ENCODE measurements around the gene NSFL1C. TPM values are rescaled to one million over a fixed set of nuclear protein-coding genes. Genes with fewer than 3 reads are reported as not detected.

NSFL1C gene
- total and polyA plus RNA-seq, 8 donors = 23.7 to 43.8 (median 32.7) TPM

DNA sequence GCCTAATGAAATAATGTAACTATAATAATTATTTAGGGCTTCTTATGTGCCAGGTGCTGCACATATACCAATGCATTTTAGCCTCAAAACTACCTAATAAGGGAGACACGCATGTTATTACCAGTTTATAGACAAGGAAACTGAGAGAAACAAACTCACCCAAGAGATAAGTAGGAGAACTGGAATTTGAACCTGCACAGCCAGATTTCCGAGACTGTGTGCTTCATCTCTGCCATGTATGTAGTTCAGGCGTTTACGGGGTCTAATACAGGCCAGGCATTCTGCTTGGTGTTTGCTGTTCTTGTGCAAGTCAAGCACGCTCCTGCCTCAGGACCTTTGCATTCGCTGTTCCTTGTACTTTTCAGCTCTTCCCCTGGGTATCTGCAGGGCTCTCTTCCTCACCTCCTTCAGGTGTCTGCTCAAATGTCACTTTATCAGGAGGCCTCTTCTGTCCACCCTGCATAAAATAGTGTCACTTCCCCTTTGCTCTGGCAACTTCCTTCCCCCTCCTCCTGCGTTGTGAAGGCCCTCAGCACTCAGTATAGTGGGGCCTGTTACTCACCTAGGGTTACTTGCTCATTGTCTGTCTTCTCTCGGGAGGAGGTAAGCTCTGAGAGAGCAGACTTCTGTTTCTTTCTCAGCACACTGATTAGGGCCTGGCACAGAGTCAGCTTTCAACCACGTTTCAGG is 6.1 kb upstream of the NSFL1C start:
- ATAC-seq = no peak
- H3K27ac ChIP-seq = no peak overlapping the region

DNA sequence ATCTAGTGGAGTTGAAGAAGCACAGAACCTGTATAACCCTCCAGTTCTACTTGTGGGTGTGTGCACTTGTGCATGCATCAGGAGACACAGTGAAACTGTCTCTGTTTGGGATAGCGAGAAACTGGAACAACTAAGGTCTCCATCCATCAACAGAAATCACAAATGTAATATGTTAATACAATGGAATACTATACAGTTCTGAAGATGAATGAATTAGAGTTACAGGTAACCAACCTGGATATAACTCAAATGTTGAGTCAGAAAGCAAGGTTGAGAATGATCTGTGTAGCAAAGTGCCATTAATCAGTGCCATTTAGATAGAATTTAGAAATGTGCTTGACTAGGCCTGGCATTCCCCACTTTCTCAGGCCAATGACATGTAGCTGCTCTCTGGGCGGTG is 4.6 kb upstream of the NSFL1C start:
- ATAC-seq = no peak
- H3K27me3 ChIP-seq = no peaks in the 10 kb centered on the region
- H3K27ac ChIP-seq = no peak overlapping the region
- intact Hi-C loops (cut with DNase I) = no loop called here
- FAIRE-seq = no peak
- DNase-seq = no peak
- TF ChIP-seq, protein P1, sequence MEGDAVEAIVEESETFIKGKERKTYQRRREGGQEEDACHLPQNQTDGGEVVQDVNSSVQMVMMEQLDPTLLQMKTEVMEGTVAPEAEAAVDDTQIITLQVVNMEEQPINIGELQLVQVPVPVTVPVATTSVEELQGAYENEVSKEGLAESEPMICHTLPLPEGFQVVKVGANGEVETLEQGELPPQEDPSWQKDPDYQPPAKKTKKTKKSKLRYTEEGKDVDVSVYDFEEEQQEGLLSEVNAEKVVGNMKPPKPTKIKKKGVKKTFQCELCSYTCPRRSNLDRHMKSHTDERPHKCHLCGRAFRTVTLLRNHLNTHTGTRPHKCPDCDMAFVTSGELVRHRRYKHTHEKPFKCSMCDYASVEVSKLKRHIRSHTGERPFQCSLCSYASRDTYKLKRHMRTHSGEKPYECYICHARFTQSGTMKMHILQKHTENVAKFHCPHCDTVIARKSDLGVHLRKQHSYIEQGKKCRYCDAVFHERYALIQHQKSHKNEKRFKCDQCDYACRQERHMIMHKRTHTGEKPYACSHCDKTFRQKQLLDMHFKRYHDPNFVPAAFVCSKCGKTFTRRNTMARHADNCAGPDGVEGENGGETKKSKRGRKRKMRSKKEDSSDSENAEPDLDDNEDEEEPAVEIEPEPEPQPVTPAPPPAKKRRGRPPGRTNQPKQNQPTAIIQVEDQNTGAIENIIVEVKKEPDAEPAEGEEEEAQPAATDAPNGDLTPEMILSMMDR (IDR thresholded peaks at IDR 0.05) = no peak
- H3K9me3 ChIP-seq = no peaks in the 10 kb centered on the region
- H3K36me3 ChIP-seq = no peaks in the 10 kb centered on the region
- no peak overlapping the region for H3K4me3 ChIP-seq
- peaks cover 26 to 35% (median 29%) of the 10 kb centered on the region in 3 donors for H3K4me1 ChIP-seq
- WGBS, 2 donors = 91 to 95% methylated on average over 2 of the region's 2 CpGs

More for the DNA sequence above, 6.1 kb upstream of the NSFL1C start:
- 63 to 64% methylated on average over 9 of the region's 9 CpGs for WGBS, 2 donors
- intact Hi-C loops (cut with DNase I) = no loop called here
- H3K4me1 ChIP-seq = peaks cover 18 to 29% (median 22%) of the 10 kb centered on the region in 3 donors
- no peak for FAIRE-seq
- TF ChIP-seq, protein P1 (IDR thresholded peaks at IDR 0.05) = no peak
- no peaks in the 10 kb centered on the region for H3K27me3 ChIP-seq
- H3K9me3 ChIP-seq = no peaks in the 10 kb centered on the region
- H3K36me3 ChIP-seq = no peaks in the 10 kb centered on the region
- no peak for DNase-seq
- H3K4me3 ChIP-seq = no peak overlapping the region

DNA sequence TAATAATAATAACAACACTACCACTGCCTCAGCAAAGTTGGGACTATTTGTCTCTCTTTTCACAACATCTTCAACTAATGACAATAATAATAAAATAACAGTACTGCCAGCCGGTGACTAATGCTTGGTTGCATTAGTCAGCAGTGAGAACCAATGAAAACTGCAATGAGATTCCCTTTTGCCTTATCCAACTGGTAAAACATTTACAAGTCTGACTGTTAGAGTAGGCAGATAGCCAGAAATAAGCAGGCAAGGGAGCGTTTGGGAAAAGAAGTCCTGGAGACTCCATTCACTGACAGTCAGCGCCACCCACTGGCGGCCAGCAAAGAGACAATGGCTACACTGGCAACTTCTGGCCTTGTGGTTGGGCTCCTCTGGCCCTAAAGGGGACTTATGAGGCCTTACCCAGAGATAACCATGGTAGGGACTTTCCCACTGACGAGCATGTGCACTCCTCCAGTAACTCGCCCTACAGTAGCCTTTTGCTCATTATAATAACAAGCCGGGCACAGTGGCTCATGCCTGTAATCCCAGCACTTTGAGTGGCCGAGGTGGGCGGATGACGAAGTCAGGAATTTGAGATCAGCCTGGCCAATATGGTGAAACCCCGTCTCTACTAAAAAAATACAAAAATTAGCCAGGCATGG is 3.4 kb upstream of the NSFL1C start:
- TF ChIP-seq, protein P1 (IDR thresholded peaks at IDR 0.05) = peak; percentile 57 to 71 (median 67)
- H3K9me3 ChIP-seq = no peaks in the 10 kb centered on the region
- ATAC-seq = peak; percentile 61 to 76 (median 74)
- no peak overlapping the region for H3K4me3 ChIP-seq
- peak; percentile 90 to 95 (median 93) for DNase-seq
- peaks cover 30 to 43% (median 38%) of the 10 kb centered on the region in 3 donors for H3K4me1 ChIP-seq
- intact Hi-C loops (cut with DNase I) = no loop called here
- H3K27ac ChIP-seq = peak overlapping the region; percentile 19 to 79 (median 48)
- peak; percentile 97 for FAIRE-seq
- WGBS, 2 donors = 23% methylated on average over 11 of the region's 11 CpGs
- H3K27me3 ChIP-seq = no peaks in the 10 kb centered on the region
- no peaks in the 10 kb centered on the region for H3K36me3 ChIP-seq

DNA sequence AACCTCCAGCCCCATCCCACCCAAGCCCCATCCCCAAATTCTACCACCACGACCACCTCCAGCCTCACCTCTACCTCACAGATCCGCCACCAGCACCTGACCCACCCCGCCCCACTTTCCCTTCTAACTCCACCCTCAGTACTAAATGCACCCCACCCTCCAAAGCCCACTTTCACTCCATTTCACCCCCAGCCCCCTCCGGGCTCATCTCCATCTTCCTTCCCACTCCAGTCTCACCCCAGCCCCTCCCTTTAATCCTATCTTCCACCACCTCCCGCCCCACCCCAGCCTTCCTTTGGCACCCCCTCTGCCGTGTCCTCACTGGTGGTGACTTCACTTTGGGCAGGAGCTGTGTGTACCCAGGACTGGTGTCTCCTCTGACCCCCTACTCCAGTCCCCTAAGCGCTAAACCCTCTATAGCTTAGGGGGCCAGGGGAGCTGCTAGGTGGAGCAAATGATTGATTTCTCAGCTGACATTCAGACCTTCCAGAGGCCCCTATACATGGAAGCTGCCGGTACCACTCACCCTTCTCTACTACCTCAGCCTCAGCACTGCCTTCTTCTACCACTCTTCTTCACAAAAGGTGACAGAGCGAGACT is 2.8 kb upstream of the NSFL1C start:
- H3K27ac ChIP-seq = peak overlapping the region in 3 of 4 donors; percentile 25 to 79 (median 72)
- no peaks in the 10 kb centered on the region for H3K9me3 ChIP-seq
- H3K4me1 ChIP-seq = peaks cover 32 to 49% (median 39%) of the 10 kb centered on the region in 3 donors
- H3K4me3 ChIP-seq = no peak overlapping the region
- H3K36me3 ChIP-seq = no peaks in the 10 kb centered on the region
- intact Hi-C loops (cut with DNase I) = no loop called here
- 58 to 59% methylated on average over 9 of the region's 9 CpGs for WGBS, 2 donors
- ATAC-seq (no peak), DNase-seq (peak in 4 of 6 donors; percentile 16 to 35 (median 32)), FAIRE-seq (no peak)
- TF ChIP-seq, protein P1 (IDR thresholded peaks at IDR 0.05) = no peak
- H3K27me3 ChIP-seq = no peaks in the 10 kb centered on the region

Measured in pancreas (tissue), 10 donors.